ES-I3 (cell line): ENCODE results near the gene TBC1D5.

Experiments
- H3K36me3 ChIP-seq: 2 replicates; pipeline ENCODE4 v1.6.1; 2013; ENCODE audit warnings: mild to moderate bottlenecking, low read length, control low read depth, moderate library complexity; ENCODE audit not compliant: insufficient read depth
- H3K4me1 ChIP-seq: 2 replicates; pipeline ENCODE4 v1.6.1; 2013; ENCODE audit warnings: mild to moderate bottlenecking, control low read depth, low read length; ENCODE audit not compliant: insufficient read depth
- H3K9ac ChIP-seq: 2 replicates; pipeline ENCODE4 v1.6.1; 2013; ENCODE audit warnings: low read depth, mild to moderate bottlenecking, low read length, moderate library complexity
- H3K9me3 ChIP-seq: 2 replicates; pipeline ENCODE4 v1.6.1; 2013; ENCODE audit warnings: mild to moderate bottlenecking, low read length, moderate library complexity; ENCODE audit not compliant: control insufficient read depth, insufficient read depth

Gene TBC1D5

GRCh38 chr3:17431484-17432045 is 310.9 kb downstream of the TBC1D5 start:
- H3K36me3 ChIP-seq = no peaks in the 10 kb centered on the region

GRCh38 chr3:17431004-17431403 is 311.4 kb downstream of the TBC1D5 start:
- Histone ChIP-seq H3K4me1 (no peaks in the 10 kb centered on the region), H3K9ac (no peak overlapping the region), H3K9me3 (no peaks in the 10 kb centered on the region), H3K36me3 (no peaks in the 10 kb centered on the region)

More at GRCh38 chr3:17431484-17432045, 310.9 kb downstream of the TBC1D5 start:
- H3K9me3 ChIP-seq = no peaks in the 10 kb centered on the region
- H3K4me1 ChIP-seq = no peaks in the 10 kb centered on the region
- no peak overlapping the region for H3K9ac ChIP-seq

- H3K36me3 ChIP-seq = no peaks in the 10 kb centered on the region
- H3K4me1 ChIP-seq = no peaks in the 10 kb centered on the region
- no peaks in the 10 kb centered on the region for H3K9me3 ChIP-seq
- H3K9ac ChIP-seq = no peak overlapping the region
Measured at GRCh38 chr3:17430582-17430981, 311.8 kb downstream of the TBC1D5 start.

GRCh38 chr3:17423786-17424536 is 318.5 kb downstream of the TBC1D5 start:
- Histone ChIP-seq H3K9ac (no peak overlapping the region), H3K9me3 (no peaks in the 10 kb centered on the region), H3K36me3 (no peaks in the 10 kb centered on the region), H3K4me1 (no peaks in the 10 kb centered on the region)

- H3K4me1 ChIP-seq = no peaks in the 10 kb centered on the region
- no peaks in the 10 kb centered on the region for H3K9me3 ChIP-seq
- H3K36me3 ChIP-seq = no peaks in the 10 kb centered on the region
- no peak overlapping the region for H3K9ac ChIP-seq
Measured at GRCh38 chr3:17422636-17423035, 319.8 kb downstream of the TBC1D5 start.

GRCh38 chr3:17420668-17421067 is 321.8 kb downstream of the TBC1D5 start:
- Histone ChIP-seq H3K9ac (no peak overlapping the region), H3K9me3 (no peaks in the 10 kb centered on the region), H3K36me3 (no peaks in the 10 kb centered on the region), H3K4me1 (no peaks in the 10 kb centered on the region)

- H3K9me3 ChIP-seq = no peaks in the 10 kb centered on the region
Measured at GRCh38 chr3:17412950-17413530, 329.4 kb downstream of the TBC1D5 start.

GRCh38 chr3:17411157-17411877 is 331.1 kb downstream of the TBC1D5 start:
- Histone ChIP-seq H3K36me3 (no peaks in the 10 kb centered on the region), H3K9me3 (no peaks in the 10 kb centered on the region), H3K9ac (no peak overlapping the region), H3K4me1 (peaks cover under 1% of the 10 kb centered on the region; the same call in 1 of the 2 replicates)

More at GRCh38 chr3:17412950-17413530, 329.4 kb downstream of the TBC1D5 start:
- Histone ChIP-seq H3K9ac (no peak overlapping the region), H3K36me3 (no peaks in the 10 kb centered on the region), H3K4me1 (no peaks in the 10 kb centered on the region)

- H3K9ac ChIP-seq = no peak overlapping the region
- no peaks in the 10 kb centered on the region for H3K36me3 ChIP-seq
- H3K4me1 ChIP-seq = peaks cover 4% of the 10 kb centered on the region; the same call in 1 of the 2 replicates
- H3K9me3 ChIP-seq = no peaks in the 10 kb centered on the region
Measured at GRCh38 chr3:17407576-17407975, 334.9 kb downstream of the TBC1D5 start.

GRCh38 chr3:17404548-17404947 is 337.9 kb downstream of the TBC1D5 start:
- Histone ChIP-seq H3K36me3 (no peaks in the 10 kb centered on the region), H3K9me3 (no peaks in the 10 kb centered on the region), H3K4me1 (peaks cover 4% of the 10 kb centered on the region; the same call in 1 of the 2 replicates), H3K9ac (no peak overlapping the region)

- Histone ChIP-seq H3K9me3 (no peaks in the 10 kb centered on the region), H3K4me1 (peaks cover 4% of the 10 kb centered on the region; the same call in 1 of the 2 replicates), H3K9ac (no peak overlapping the region), H3K36me3 (no peaks in the 10 kb centered on the region)
Measured at GRCh38 chr3:17402442-17402841, 340.0 kb downstream of the TBC1D5 start.

- no peaks in the 10 kb centered on the region for H3K36me3 ChIP-seq
- peaks cover 4% of the 10 kb centered on the region; the same call in 1 of the 2 replicates for H3K4me1 ChIP-seq
- H3K9me3 ChIP-seq = no peaks in the 10 kb centered on the region
- H3K9ac ChIP-seq = no peak overlapping the region
Measured at GRCh38 chr3:17401912-17402311, 340.5 kb downstream of the TBC1D5 start.

GRCh38 chr3:17399586-17399985 is 342.8 kb downstream of the TBC1D5 start:
- H3K9me3 ChIP-seq = no peaks in the 10 kb centered on the region
- H3K9ac ChIP-seq = no peak overlapping the region
- no peaks in the 10 kb centered on the region for H3K4me1 ChIP-seq
- H3K36me3 ChIP-seq = no peaks in the 10 kb centered on the region

GRCh38 chr3:17398959-17399551 is 343.4 kb downstream of the TBC1D5 start:
- Histone ChIP-seq H3K4me1 (no peaks in the 10 kb centered on the region), H3K36me3 (no peaks in the 10 kb centered on the region), H3K9me3 (no peaks in the 10 kb centered on the region), H3K9ac (no peak overlapping the region)
